Right lobe of liver (tissue), 6 donors: ENCODE data around the gene SLC2A11. TPM values are rescaled to one million over a fixed set of nuclear protein-coding genes. Genes with fewer than 3 reads are reported as not detected.

Source experiments
- ATAC-seq, 4 donors: fragments of 200-7000 bp; cut with Tn5 transposase; one replicate each; pipeline ENCODE4 v1.9.1; 2020; ENCODE audit warnings: mild to moderate bottlenecking in 4 of 4, moderate library complexity in 4 of 4
- DNase-seq, 3 donors: peaks; one replicate each; pipeline ENCODE4 v3.0.0-alpha.2; 2020
- H3K27ac ChIP-seq, 3 donors: fragments of 200-600 bp; one replicate each; pipeline ENCODE4 v1.8.0; 2022
- H3K27me3 ChIP-seq, 2 donors: fragments of 200-600 bp; one replicate each; pipeline ENCODE4 v1.8.0; 2022
- H3K36me3 ChIP-seq, 4 donors: fragments of 200-600 bp; sonication (generic) in 1 of 4; one replicate each; pipeline versions ENCODE4 v1.5.1 to v1.8.0; 2017 to 2022; ENCODE audit warnings: control low read depth in 1 of 4
- H3K4me1 ChIP-seq, 4 donors: fragments of 200-600 bp; sonication (generic) in 1 of 4; one replicate each; pipeline versions ENCODE4 v1.5.1 to v1.8.0; 2017 to 2022; ENCODE audit warnings: control low read depth in 1 of 4
- H3K4me3 ChIP-seq, 3 donors: fragments of 200-600 bp; one replicate each; pipeline ENCODE4 v1.8.0; 2022
- H3K9me3 ChIP-seq, 4 donors: fragments of 200-600 bp; sonication (generic) in 1 of 4; one replicate each; pipeline versions ENCODE4 v1.5.1 to v1.8.0; 2017 to 2022; ENCODE audit warnings: control low read depth in 1 of 4
- CTCF ChIP-seq, 4 donors: fragments of 200-600 bp in 3 of 4; fragments of 450-650 bp in 1 of 4; IDR thresholded peaks; one replicate each; pipeline versions ENCODE4 v1.5.1 to v1.8.0; 2016 to 2022; ENCODE audit warnings: antibody characterized with exemption in 4 of 4, mild to moderate bottlenecking in 2 of 4
- POLR2A ChIP-seq: fragments of 450-650 bp; IDR thresholded peaks from one replicate; pipeline ENCODE4 v1.6.1; 2017; ENCODE audit warnings: antibody characterized with exemption, mild to moderate bottlenecking
- WGBS: methylation state at CpG from one replicate; pipeline ENCODE4 v1.1.6; 2018; ENCODE audit warnings: low coverage, low lambda C conversion rate; ENCODE audit not compliant: insufficient coverage; ENCODE audit errors: missing lambda C conversion rate; 5-methylcytosine and 5-hydroxymethylcytosine counted together
- intact Hi-C, 2 donors: fragments of 100-400 bp; cut with DNase I; formaldehyde crosslinking; loops; one replicate each; pipeline versions ENCODE4 v1.11.2 to v1.14.1; 2022
- total RNA-seq, 6 experiments: library from RNA; depleted of rRNA in 2 of 6; stranded (reverse); fragments of >200 nt in 2 of 6; fragmentation: NEBNext Ultra II Directional in 3 of 6; extraction: Animal tissue kit (Norgen Biotek cat#: 25700) in 3 of 6; gene quantifications; one replicate each; pipeline versions ENCODE4 v1.1.0 to v1.2.4, GENCODE V29; 2016 to 2023
- donor health status: DM: no; HTN: yes; CAD: no.
- donor health status: DM: no; HTN: no; CAD: no.
- donor health status: DM: no; HTN: no; CAD: no.
- donor health status: DM: no; HTN: yes; CAD: no.
- donor health status: DM: no; HTN: yes; CAD: no.

SLC2A11 gene
- total RNA-seq, 6 experiments from 2014 or later, result 2.9 to 7.1 (median 5.0) TPM

GRCh38 chr22:23831261-23831660 is 26.4 kb upstream of the SLC2A11 start:
- ATAC-seq, result no peak
- no peak for TF ChIP-seq POLR2A
- TF ChIP-seq CTCF (IDR thresholded peaks at IDR 0.05), result no peak
- WGBS, result 93% methylated on average over 2 of the region's 8 CpGs

GRCh38 chr22:23831781-23832180 is 25.9 kb upstream of the SLC2A11 start:
- Histone ChIP-seq H3K4me3 (no peak overlapping the region), H3K9me3 (no peaks in the 10 kb centered on the region), H3K27me3 (no peaks in the 10 kb centered on the region), H3K4me1 (peaks cover 0 to 23% (median 0%) of the 10 kb centered on the region in 4 donors), H3K36me3 (peaks cover 0 to 6% (median 3%) of the 10 kb centered on the region in 4 donors), H3K27ac (no peak overlapping the region)
- ATAC-seq (no peak), DNase-seq (peak in 2 of 3 donors; percentile 37 to 51)
- intact Hi-C loops, result no loop called here
- TF ChIP-seq POLR2A, result no peak
- 100% methylated on average over 3 of the region's 10 CpGs for WGBS

More at GRCh38 chr22:23831261-23831660, 26.4 kb upstream of the SLC2A11 start:
- Histone ChIP-seq H3K27ac (no peak overlapping the region), H3K4me3 (no peak overlapping the region), H3K4me1 (peaks cover 0 to 24% (median 0%) of the 10 kb centered on the region in 4 donors), H3K36me3 (peaks cover 0 to 6% (median 3%) of the 10 kb centered on the region in 4 donors), H3K27me3 (no peaks in the 10 kb centered on the region), H3K9me3 (no peaks in the 10 kb centered on the region)
- DNase-seq, result peak in 2 of 3 donors; percentile 20 to 38
- intact Hi-C loops, result no loop called here

- peak; percentile 10 to 46 (median 34) for DNase-seq
- H3K36me3 ChIP-seq, result peaks cover 0 to 6% (median 3%) of the 10 kb centered on the region in 4 donors
- H3K27ac ChIP-seq, result no peak overlapping the region
- H3K4me1 ChIP-seq, result peaks cover 0 to 17% (median 0%) of the 10 kb centered on the region in 4 donors
- no peak overlapping the region for H3K4me3 ChIP-seq
- intact Hi-C loops, result no loop called here
- WGBS, result 90% methylated on average over 4 of the region's 11 CpGs
- H3K9me3 ChIP-seq, result no peaks in the 10 kb centered on the region
- no peak for TF ChIP-seq POLR2A
- no peak for TF ChIP-seq CTCF (IDR thresholded peaks at IDR 0.05)
- no peak for ATAC-seq
- no peaks in the 10 kb centered on the region for H3K27me3 ChIP-seq
Measured at GRCh38 chr22:23832226-23833016, 25.3 kb upstream of the SLC2A11 start.

- intact Hi-C loops, result no loop called here
- 91% methylated on average over 11 of the region's 16 CpGs for WGBS
- Histone ChIP-seq H3K36me3 (peaks cover 0 to 5% (median 2%) of the 10 kb centered on the region in 4 donors), H3K27me3 (no peaks in the 10 kb centered on the region), H3K4me3 (no peak overlapping the region), H3K27ac (no peak overlapping the region), H3K4me1 (peaks cover 0 to 17% (median 0%) of the 10 kb centered on the region in 4 donors), H3K9me3 (no peaks in the 10 kb centered on the region)
- DNase-seq, result peak; percentile 10 to 39 (median 34)
- no peak for TF ChIP-seq CTCF (IDR thresholded peaks at IDR 0.05)
- TF ChIP-seq POLR2A, result no peak
- ATAC-seq, result no peak
Measured at GRCh38 chr22:23833017-23833751, 24.5 kb upstream of the SLC2A11 start.
